Panc1 (cell line): ENCODE data around the gene ATXN7L1. TPM values are rescaled to one million over a fixed set of nuclear protein-coding genes. Genes with fewer than 3 reads are reported as not detected.

Experiments used
- ATAC-seq: fragments of 200-7000 bp; cut with Tn5 transposase; 2 replicates; pipeline ENCODE4 v1.9.1; 2020; ENCODE audit warnings: mild to moderate bottlenecking, moderate library complexity
- BruUV-seq: library from RNA; stranded (reverse); fragments of 400-500 nt; replicated peaks from 2 replicates; lab custom pipeline; 2021; lab: Mats Ljungman, UMichigan
- CTCF ChIA-PET: fragments of 300-600 bp; sonication (Branson Sonifier 250); formaldehyde crosslinking; loops from one replicate; lab custom pipeline; 2022; ENCODE audit warnings: antibody characterized with exemption; lab: Charles Lee
- POLR2A ChIA-PET: fragments of 300-600 bp; sonication (Branson Sonifier 250); formaldehyde crosslinking; loops from one replicate; lab custom pipeline; 2022; ENCODE audit warnings: antibody characterized with exemption; lab: Charles Lee
- DNase-seq: peaks from one replicate; pipeline ENCODE4 v3.0.0-alpha.2; 2010; ENCODE audit warnings: low read depth, low spot score
- H3K27ac ChIP-seq: 2 replicates; pipeline ENCODE4 v1.5.1; 2011; ENCODE audit warnings: mild to moderate bottlenecking, low read length, inconsistent platforms
- H3K27me3 ChIP-seq: fragments of 200-500 bp; sonication (Bioruptor generic); 2 replicates; pipeline ENCODE4 v1.6.0; 2014; ENCODE audit warnings: low read length, inconsistent platforms; ENCODE audit not compliant: control insufficient read depth, insufficient read depth
- H3K36me3 ChIP-seq: fragments of 200-500 bp; sonication (Bioruptor generic); 2 replicates; pipeline ENCODE4 v1.5.1; 2014; ENCODE audit warnings: inconsistent platforms, mild to moderate bottlenecking, low read length, moderate library complexity; ENCODE audit not compliant: control insufficient read depth, insufficient read depth
- H3K4me1 ChIP-seq: 2 replicates; pipeline ENCODE4 v1.5.1; 2011; ENCODE audit warnings: inconsistent platforms, mild to moderate bottlenecking, low read length, moderate library complexity; ENCODE audit not compliant: control insufficient read depth, insufficient read depth
- H3K4me3 ChIP-seq, 2 experiments: 2 replicates each; pipeline ENCODE4 v1.5.1; 2011 to 2012; ENCODE audit warnings: low read depth in 2 of 2, low read length in 2 of 2, mild to moderate bottlenecking in 2 of 2, inconsistent platforms in 1 of 2, moderate library complexity in 1 of 2
- H3K9me3 ChIP-seq: fragments of 200-500 bp; sonication (Bioruptor generic); 2 replicates; pipeline ENCODE4 v1.5.1; 2014; ENCODE audit warnings: low read depth, mild to moderate bottlenecking, inconsistent platforms, low read length, moderate library complexity; ENCODE audit not compliant: control insufficient read depth, insufficient read depth
- CTCF ChIP-seq: fragments of 450-650 bp; IDR thresholded peaks from 2 replicates; pipeline ENCODE4 v1.5.1; 2017; ENCODE audit warnings: mild to moderate bottlenecking
- POLR2AphosphoS5 ChIP-seq: IDR thresholded peaks from 2 replicates; pipeline ENCODE4 v1.6.1; 2012; ENCODE audit warnings: mild to moderate bottlenecking, low read depth, low read length, moderate library complexity
- REST ChIP-seq, 2 experiments: IDR thresholded peaks; 2 replicates each; pipeline ENCODE4 v1.6.1; 2011 to 2012; ENCODE audit warnings: low read depth in 2 of 2, control low read depth in 1 of 2, low read length in 1 of 2, mild to moderate bottlenecking in 1 of 2, moderate library complexity in 1 of 2; ENCODE audit not compliant: insufficient read depth in 1 of 2
- SIN3A ChIP-seq: IDR thresholded peaks from 2 replicates; pipeline ENCODE4 v1.6.1; 2012; ENCODE audit warnings: low read depth, mild to moderate bottlenecking, low read length, moderate library complexity, borderline replicate concordance; ENCODE audit not compliant: insufficient read depth
- TCF7L2 ChIP-seq: IDR thresholded peaks from 2 replicates; pipeline ENCODE4 v1.6.1; 2011; ENCODE audit warnings: mild to moderate bottlenecking, low read depth, low read length, inconsistent platforms
- in situ Hi-C: cut with HindIII; loops from 2 replicates; pipeline ENCODE4 v1.10.0; 2016; ENCODE audit warnings: low sequenced_read_pairs, low pct_unique_long_range_greater_than_20kb
- intact Hi-C: fragments of 100-400 bp; cut with micrococcal nuclease; formaldehyde crosslinking; loops from one replicate; pipeline ENCODE4 v1.10.0; 2022; ENCODE audit not compliant: unreplicated experiment
- total RNA-seq: library from RNA; stranded (reverse); gene quantifications from one replicate; pipeline ENCODE4 v1.2.1, GENCODE V29; 2021; ENCODE audit not compliant: unreplicated experiment

The ATXN7L1 gene
- total RNA-seq, 1 experiment from 2014 or later = 10.8 TPM

DNA sequence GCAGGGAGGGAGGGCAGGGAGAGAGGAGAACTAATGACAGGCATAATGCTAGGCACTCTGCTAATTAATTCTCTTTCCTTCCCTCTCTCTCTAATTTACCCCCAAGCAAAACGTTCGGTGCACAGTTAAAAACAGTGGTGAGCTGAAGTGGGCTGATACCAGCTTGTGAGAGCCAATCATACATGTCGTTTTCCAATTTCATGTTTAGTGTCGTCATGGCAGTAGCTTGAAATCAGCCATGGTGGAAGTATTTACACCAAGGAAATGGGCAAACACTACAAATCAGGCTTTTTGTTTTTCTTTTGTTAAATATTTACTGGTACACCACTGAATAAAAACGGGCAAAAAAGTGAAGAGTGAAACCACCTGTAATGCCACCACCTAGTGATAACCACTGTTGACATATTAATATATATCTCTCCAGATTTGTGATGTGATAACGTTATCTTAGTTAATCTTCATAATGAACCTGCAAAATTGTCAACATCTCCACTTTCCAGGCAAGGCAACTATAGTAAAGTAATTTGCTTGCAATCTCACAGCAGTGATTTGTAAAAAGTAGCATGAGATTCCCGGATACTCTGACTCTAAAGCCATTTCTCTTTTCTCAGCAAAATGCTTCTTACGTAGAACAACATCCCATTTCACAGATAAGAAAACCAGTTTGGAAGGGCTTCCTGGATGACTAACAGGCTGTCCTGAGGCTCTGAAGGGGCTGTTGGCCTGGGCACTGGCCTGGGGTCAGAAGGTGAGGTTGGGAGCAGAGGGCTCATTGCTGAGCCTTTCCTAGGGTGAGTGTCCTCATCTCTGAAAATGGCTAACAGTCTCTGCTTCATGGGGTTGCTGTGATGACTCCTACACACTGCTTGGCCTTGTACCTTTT lies 83.7 kb downstream of the ATXN7L1 start:
- Histone ChIP-seq H3K27ac (no peak overlapping the region), H3K27me3 (no peaks in the 10 kb centered on the region), H3K4me1 (peaks cover 21% of the 10 kb centered on the region), H3K4me3 (no peak overlapping the region), H3K9me3 (no peaks in the 10 kb centered on the region), H3K36me3 (no peaks in the 10 kb centered on the region)
- intact Hi-C loops (no loop called here), in situ Hi-C loops (no loop called here)
- no peak for ATAC-seq
- no peak for DNase-seq
- BruUV-seq = no TSS peak
- CTCF ChIA-PET = no interaction called here
- POLR2A ChIA-PET = no interaction called here
- TF ChIP-seq REST (IDR thresholded peaks at IDR 0.05; ENCODE audit: insufficient read depth in 1 of 2, low read depth in 2 of 2, low read length in 1 of 2) (no peak), SIN3A (no peak), POLR2AphosphoS5 (no peak), CTCF (no peak), TCF7L2 (no peak)

GRCh38 chr7:105791926-105792325 lies 84.5 kb downstream of the ATXN7L1 start:
- intact Hi-C loops = no loop called here
- no peak for TF ChIP-seq TCF7L2
- no peak for TF ChIP-seq REST (IDR thresholded peaks at IDR 0.05; ENCODE audit: insufficient read depth in 1 of 2, low read depth in 2 of 2, low read length in 1 of 2)
- no peak for TF ChIP-seq CTCF
- no peak for TF ChIP-seq POLR2AphosphoS5
- no peak for TF ChIP-seq SIN3A
- no peak for DNase-seq
- Histone ChIP-seq H3K27me3 (no peaks in the 10 kb centered on the region), H3K27ac (no peak overlapping the region), H3K4me3 (no peak overlapping the region), H3K36me3 (no peaks in the 10 kb centered on the region), H3K4me1 (peaks cover 21% of the 10 kb centered on the region), H3K9me3 (no peaks in the 10 kb centered on the region)
- no TSS peak for BruUV-seq
- in situ Hi-C loops = no loop called here
- ChIA-PET POLR2A (no interaction called here), CTCF (no interaction called here)
- no peak for ATAC-seq
